Testis (tissue), 3 donors: ENCODE results near the gene NEMP2. TPM values are rescaled to one million over a fixed set of nuclear protein-coding genes. Genes with fewer than 3 reads are reported as not detected.
A peak's percentile ranks its signal among the peaks of the same experiment; 100 is the strongest.

Source experiments
- DNase-seq: peaks from one replicate; pipeline ENCODE4 v3.0.0-alpha.2; 2019
- H3K27ac ChIP-seq, 2 donors: fragments of 200-600 bp; sonication (generic); one replicate each; pipeline ENCODE4 v1.5.1; 2019
- H3K27me3 ChIP-seq: fragments of 200-600 bp; sonication (generic); one replicate; pipeline ENCODE4 v1.5.1; 2019
- H3K36me3 ChIP-seq: fragments of 200-600 bp; sonication (generic); one replicate; pipeline ENCODE4 v1.5.1; 2017; ENCODE audit warnings: low read depth; ENCODE audit errors: missing control alignments
- H3K4me1 ChIP-seq: fragments of 200-600 bp; sonication (generic); one replicate; pipeline ENCODE4 v1.5.1; 2019
- H3K4me3 ChIP-seq, 2 donors: fragments of 200-600 bp; sonication (generic); one replicate each; pipeline ENCODE4 v1.5.1; 2017 to 2019
- H3K9me3 ChIP-seq: fragments of 200-600 bp; sonication (generic); one replicate; pipeline ENCODE4 v1.5.1; 2017
- CTCF ChIP-seq, 3 experiments: fragments of 450-650 bp in 2 of 3; fragments of 200-600 bp in 1 of 3; sonication (generic) in 1 of 3; IDR thresholded peaks; one replicate each; pipeline ENCODE4 v1.5.1; 2016 to 2019; ENCODE audit warnings: antibody characterized with exemption in 3 of 3, mild to moderate bottlenecking in 2 of 3, moderate library complexity in 1 of 3
- POLR2A ChIP-seq: fragments of 450-650 bp; IDR thresholded peaks from one replicate; pipeline ENCODE4 v1.6.1; 2017; ENCODE audit warnings: antibody characterized with exemption, mild to moderate bottlenecking, moderate library complexity
- WGBS, 2 donors: methylation state at CpG; one replicate each; pipeline ENCODE4 v1.1.5; 2018; 5-methylcytosine and 5-hydroxymethylcytosine counted together
- intact Hi-C: fragments of 100-400 bp; cut with DNase I; formaldehyde crosslinking; loops from one replicate; pipeline ENCODE4 v1.15.1; 2023; ENCODE audit warnings: low total_unique reads
- polyA plus RNA-seq: library from polyadenylated mRNA; stranded (reverse); fragments of 350-450 nt; fragmentation: Illumina TruSeq; extraction: RNeasy Lipid Tissue Mini Kit (QIAGEN cat#74804); gene quantifications from one replicate; pipeline ENCODE4 v1.2.3, GENCODE V29; 2014; ENCODE audit warnings: low read depth, low replicate concordance; ENCODE audit not compliant: insufficient read depth
- total RNA-seq, 2 donors: library from RNA; depleted of rRNA; stranded (reverse); fragments of >200 nt; gene quantifications; one replicate each; pipeline ENCODE4 v1.2.3, GENCODE V29; 2016

NEMP2 gene
- total and polyA plus RNA-seq, 3 donors from 2014 or later = 8.1 to 32.0 (median 16.8) TPM

GRCh38 chr2:190562121-190562520, 27.6 kb upstream of the NEMP2 start:
- TF ChIP-seq POLR2A = no peak
- no peak for TF ChIP-seq CTCF (IDR thresholded peaks at IDR 0.05)
- Histone ChIP-seq H3K9me3 (no peaks in the 10 kb centered on the region), H3K27me3 (no peaks in the 10 kb centered on the region), H3K4me1 (no peaks in the 10 kb centered on the region), H3K36me3 (no peaks in the 10 kb centered on the region), H3K27ac (no peak overlapping the region), H3K4me3 (no peak overlapping the region)
- DNase-seq = peak; percentile 32
- WGBS, 2 donors = 52 to 59% methylated on average over 2 of the region's 2 CpGs
- intact Hi-C loops = no loop called here

DNA sequence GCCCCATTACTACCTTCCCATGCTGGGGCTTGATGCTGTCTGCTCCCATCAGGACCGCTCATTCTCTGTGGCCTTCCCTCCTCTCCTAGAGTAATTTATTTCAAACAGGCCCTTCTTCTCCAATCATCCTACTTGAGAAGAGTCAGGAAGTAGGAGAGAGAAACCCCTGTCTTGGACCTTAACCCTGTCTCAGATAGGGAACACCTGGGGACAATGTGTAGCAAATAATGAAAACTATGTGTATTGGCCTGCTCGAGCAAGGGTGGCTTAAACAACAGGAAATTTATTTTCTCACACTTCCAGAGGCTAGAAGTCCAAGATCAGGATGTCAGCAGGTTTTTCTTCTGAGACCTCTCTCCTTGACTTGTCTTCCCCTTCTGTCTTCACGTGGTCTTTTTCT, 26.6 kb upstream of the NEMP2 start:
- intact Hi-C loops = no loop called here
- Histone ChIP-seq H3K27me3 (no peaks in the 10 kb centered on the region), H3K9me3 (no peaks in the 10 kb centered on the region), H3K4me3 (no peak overlapping the region), H3K36me3 (no peaks in the 10 kb centered on the region), H3K4me1 (no peaks in the 10 kb centered on the region), H3K27ac (no peak overlapping the region)
- WGBS, 2 donors = 87 to 90% methylated on average over 3 of the region's 3 CpGs
- TF ChIP-seq POLR2A (no peak), CTCF (IDR thresholded peaks at IDR 0.05) (no peak)
- no peak for DNase-seq

DNA sequence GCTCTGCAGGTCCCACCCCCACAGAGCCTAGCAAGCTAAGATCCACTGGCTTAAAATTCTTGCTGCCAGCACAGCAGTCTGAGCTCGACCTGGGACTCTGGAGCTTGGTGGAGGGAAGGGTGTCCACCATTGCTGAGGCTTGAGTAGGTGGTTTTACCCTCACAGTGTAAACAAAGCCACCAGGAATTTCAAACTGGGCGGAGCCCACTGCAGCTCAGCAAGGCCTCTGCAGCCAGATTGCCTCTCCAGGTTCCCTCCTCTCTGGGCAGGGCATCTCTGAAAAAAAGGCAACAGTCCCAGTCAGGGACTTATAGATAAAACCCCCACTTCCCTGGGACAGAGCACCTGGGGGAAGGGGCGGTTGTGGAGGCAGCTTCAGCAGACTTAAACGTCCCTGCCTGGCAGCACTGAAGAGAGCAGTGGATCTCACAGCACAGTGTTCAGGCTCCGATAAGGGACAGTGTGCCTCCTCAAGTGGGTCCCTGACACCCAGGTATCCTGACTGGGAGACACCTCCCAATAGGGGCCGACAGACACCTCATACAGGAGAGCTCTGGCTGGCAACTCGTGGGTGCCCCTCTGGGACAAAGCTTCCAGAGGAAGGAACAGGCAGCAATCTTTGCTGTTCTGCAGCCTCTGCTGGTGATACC, 20.0 kb upstream of the NEMP2 start:
- H3K27me3 ChIP-seq = no peaks in the 10 kb centered on the region
- H3K9me3 ChIP-seq = no peaks in the 10 kb centered on the region
- no peak for DNase-seq
- no peaks in the 10 kb centered on the region for H3K4me1 ChIP-seq
- no peaks in the 10 kb centered on the region for H3K36me3 ChIP-seq
- no peak overlapping the region for H3K4me3 ChIP-seq
- WGBS, 2 donors = 83 to 94% methylated on average over 2 to 7 of the region's 7 CpGs
- intact Hi-C loops = no loop called here
- no peak overlapping the region for H3K27ac ChIP-seq
- TF ChIP-seq POLR2A = no peak
- TF ChIP-seq CTCF (IDR thresholded peaks at IDR 0.05) = no peak

DNA sequence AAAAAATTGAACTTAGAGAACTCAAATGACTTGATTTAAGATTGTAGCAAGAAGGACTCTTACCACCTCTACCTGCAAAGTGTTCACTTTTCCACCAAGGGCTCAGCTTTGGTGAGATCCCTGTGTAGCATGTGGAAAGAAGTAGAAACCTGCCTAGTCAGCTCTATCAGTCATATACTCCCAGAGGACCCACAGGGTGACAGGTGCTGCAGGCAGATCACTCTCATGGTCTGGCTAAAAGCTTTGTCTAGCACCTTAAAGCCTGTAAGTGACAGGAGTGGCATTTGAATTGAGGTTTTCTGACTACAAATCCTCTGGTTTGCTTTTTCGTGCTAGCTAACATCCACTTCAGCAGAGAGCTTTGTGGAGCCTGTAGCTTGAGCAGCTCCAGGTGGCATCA, 18.7 kb upstream of the NEMP2 start:
- Histone ChIP-seq H3K4me1 (no peaks in the 10 kb centered on the region), H3K36me3 (no peaks in the 10 kb centered on the region), H3K4me3 (no peak overlapping the region), H3K27ac (no peak overlapping the region), H3K27me3 (no peaks in the 10 kb centered on the region), H3K9me3 (no peaks in the 10 kb centered on the region)
- WGBS, 2 donors = 86 to 100% methylated on average over 1 of the region's 1 CpG
- TF ChIP-seq POLR2A (no peak), CTCF (IDR thresholded peaks at IDR 0.05) (no peak)
- intact Hi-C loops = no loop called here
- no peak for DNase-seq

GRCh38 chr2:190551928-190552327, 17.4 kb upstream of the NEMP2 start:
- TF ChIP-seq POLR2A (no peak), CTCF (IDR thresholded peaks at IDR 0.05) (no peak)
- 90 to 93% methylated on average over 4 of the region's 4 CpGs for WGBS, 2 donors
- no peak for DNase-seq
- Histone ChIP-seq H3K27ac (no peak overlapping the region), H3K27me3 (no peaks in the 10 kb centered on the region), H3K9me3 (no peaks in the 10 kb centered on the region), H3K4me3 (no peak overlapping the region), H3K4me1 (no peaks in the 10 kb centered on the region), H3K36me3 (no peaks in the 10 kb centered on the region)
- intact Hi-C loops = no loop called here
